ENCODE data around the gene HTR3D. TPM values are rescaled to one million over a fixed set of nuclear protein-coding genes. Genes with fewer than 3 reads are reported as not detected.

The HTR3D gene, protein sequence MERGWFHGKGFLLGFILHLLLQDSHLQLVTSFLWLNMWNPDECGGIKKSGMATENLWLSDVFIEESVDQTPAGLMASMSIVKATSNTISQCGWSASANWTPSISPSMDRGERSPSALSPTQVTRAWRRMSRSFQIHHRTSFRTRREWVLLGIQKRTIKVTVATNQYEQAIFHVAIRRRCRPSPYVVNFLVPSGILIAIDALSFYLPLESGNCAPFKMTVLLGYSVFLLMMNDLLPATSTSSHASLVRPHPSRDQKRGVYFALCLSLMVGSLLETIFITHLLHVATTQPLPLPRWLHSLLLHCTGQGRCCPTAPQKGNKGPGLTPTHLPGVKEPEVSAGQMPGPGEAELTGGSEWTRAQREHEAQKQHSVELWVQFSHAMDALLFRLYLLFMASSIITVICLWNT
- not detected in 2 replicates for total RNA-seq (2021)
- not detected for Bru-seq, nascent RNA
- not detected for BruChase-seq, experiment 1, labeled RNA remaining after a 2-hour chase
- not detected for BruChase-seq, experiment 2, labeled RNA remaining after a 6-hour chase
- long read RNA-seq, result 0 reads

GRCh38 chr3:184031187-184031792 is at the start of gene HTR3D:
HTR3D (plus strand) TSS chr3:184031742; CDS start chr3:184031742, 0 bp downstream.
- POLR2A ChIA-PET (ENCODE audit: low non-redundant PET), result no interaction called here
- no TSS peak for BruUV-seq (replicated peaks)
- DNase-seq (ENCODE audit: low spot score), result no peak
- Histone ChIP-seq H3K4me3 (ENCODE audit: low read depth, low read length, poor library complexity, severe bottlenecking) (no peak within 1 kb of the TSS), H3K4me1 (ENCODE audit: insufficient read depth, low read length, poor library complexity, severe bottlenecking) (no peaks in the 10 kb centered on the region), H3K9me3 (ENCODE audit: low read depth, low read length, poor library complexity, severe bottlenecking) (no peaks in the 10 kb centered on the region), H3K36me3 (ENCODE audit: insufficient read depth, low read length, poor library complexity, severe bottlenecking) (no peaks in the 10 kb centered on the region), H3K27me3 (replicated peaks; ENCODE audit: insufficient read depth, low read depth, low read length, poor library complexity) (peaks cover 37% of the 10 kb centered on the region), H3K27ac (ENCODE audit: low read depth, low read length, poor library complexity, severe bottlenecking) (no peak within 1 kb of the TSS)
- TF ChIP-seq, protein P1, sequence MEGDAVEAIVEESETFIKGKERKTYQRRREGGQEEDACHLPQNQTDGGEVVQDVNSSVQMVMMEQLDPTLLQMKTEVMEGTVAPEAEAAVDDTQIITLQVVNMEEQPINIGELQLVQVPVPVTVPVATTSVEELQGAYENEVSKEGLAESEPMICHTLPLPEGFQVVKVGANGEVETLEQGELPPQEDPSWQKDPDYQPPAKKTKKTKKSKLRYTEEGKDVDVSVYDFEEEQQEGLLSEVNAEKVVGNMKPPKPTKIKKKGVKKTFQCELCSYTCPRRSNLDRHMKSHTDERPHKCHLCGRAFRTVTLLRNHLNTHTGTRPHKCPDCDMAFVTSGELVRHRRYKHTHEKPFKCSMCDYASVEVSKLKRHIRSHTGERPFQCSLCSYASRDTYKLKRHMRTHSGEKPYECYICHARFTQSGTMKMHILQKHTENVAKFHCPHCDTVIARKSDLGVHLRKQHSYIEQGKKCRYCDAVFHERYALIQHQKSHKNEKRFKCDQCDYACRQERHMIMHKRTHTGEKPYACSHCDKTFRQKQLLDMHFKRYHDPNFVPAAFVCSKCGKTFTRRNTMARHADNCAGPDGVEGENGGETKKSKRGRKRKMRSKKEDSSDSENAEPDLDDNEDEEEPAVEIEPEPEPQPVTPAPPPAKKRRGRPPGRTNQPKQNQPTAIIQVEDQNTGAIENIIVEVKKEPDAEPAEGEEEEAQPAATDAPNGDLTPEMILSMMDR (conservative IDR thresholded peaks at IDR 0.05; ENCODE audit: low read depth, low read length), result no peak
- no peak for TF ChIP-seq EZH2 (IDR thresholded peaks at IDR 0.05; ENCODE audit: borderline replicate concordance, low read depth, low read length, poor library complexity, severe bottlenecking)
- intact Hi-C loops (cut with micrococcal nuclease; ENCODE audit: unreplicated experiment), result no loop called here
- CTCF ChIA-PET, result no interaction called here

GRCh38 chr3:183981990-183982644 is 49.4 kb upstream of the HTR3D start:
- Histone ChIP-seq H3K27me3 (replicated peaks; ENCODE audit: insufficient read depth, low read depth, low read length, poor library complexity) (no peaks in the 10 kb centered on the region), H3K9me3 (ENCODE audit: low read depth, low read length, poor library complexity, severe bottlenecking) (no peaks in the 10 kb centered on the region), H3K4me3 (ENCODE audit: low read depth, low read length, poor library complexity, severe bottlenecking) (no peak overlapping the region), H3K36me3 (ENCODE audit: insufficient read depth, low read length, poor library complexity, severe bottlenecking) (peaks cover under 1% of the 10 kb centered on the region), H3K27ac (ENCODE audit: low read depth, low read length, poor library complexity, severe bottlenecking) (no peak overlapping the region), H3K4me1 (ENCODE audit: insufficient read depth, low read length, poor library complexity, severe bottlenecking) (peaks cover 11% of the 10 kb centered on the region)
- TF ChIP-seq, protein P1 (conservative IDR thresholded peaks at IDR 0.05; ENCODE audit: low read depth, low read length), result no peak
- no peak for TF ChIP-seq EZH2 (IDR thresholded peaks at IDR 0.05; ENCODE audit: borderline replicate concordance, low read depth, low read length, poor library complexity, severe bottlenecking)
- CTCF ChIA-PET, result no interaction called here
- DNase-seq (ENCODE audit: low spot score), result no peak
- POLR2A ChIA-PET (ENCODE audit: low non-redundant PET), result no interaction called here
- intact Hi-C loops (cut with micrococcal nuclease; ENCODE audit: unreplicated experiment), result no loop called here
- BruUV-seq (replicated peaks), result no TSS peak

DNA sequence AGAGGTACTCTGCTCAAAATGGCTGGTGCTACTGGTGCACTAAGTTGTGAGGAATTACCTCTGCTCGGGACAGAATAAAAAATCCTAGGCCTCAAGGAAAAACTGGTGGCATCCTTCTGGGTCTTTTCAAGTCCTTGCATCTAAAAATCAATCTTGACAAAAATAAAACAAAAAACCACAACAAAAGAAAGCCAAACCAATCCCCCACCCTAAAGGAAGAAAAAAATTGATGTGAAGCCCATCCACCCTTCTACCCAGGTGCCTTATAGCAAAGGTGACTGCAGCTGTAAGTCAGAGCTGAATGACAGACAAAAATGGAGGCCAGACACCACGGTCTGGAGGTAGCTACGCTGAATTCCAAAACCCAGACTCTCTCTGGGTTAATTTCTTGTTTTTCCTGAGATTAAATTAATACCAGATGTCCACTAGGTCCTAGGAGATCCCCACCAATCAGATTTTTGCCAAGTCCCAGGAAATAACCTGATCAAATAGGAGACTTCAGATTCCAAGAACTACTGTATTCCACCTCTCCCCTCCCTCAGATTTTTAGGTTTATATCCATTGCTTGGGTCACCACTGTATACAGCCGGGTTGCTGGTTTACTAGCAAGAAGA is 47.3 kb upstream of the HTR3D start:
- BruUV-seq (replicated peaks), result no TSS peak
- H3K4me1 ChIP-seq (ENCODE audit: insufficient read depth, low read length, poor library complexity, severe bottlenecking), result peaks cover 8% of the 10 kb centered on the region
- ChIA-PET CTCF (no interaction called here), POLR2A (ENCODE audit: low non-redundant PET) (no interaction called here)
- H3K4me3 ChIP-seq (ENCODE audit: low read depth, low read length, poor library complexity, severe bottlenecking), result no peak overlapping the region
- no peak for DNase-seq (ENCODE audit: low spot score)
- H3K9me3 ChIP-seq (ENCODE audit: low read depth, low read length, poor library complexity, severe bottlenecking), result no peaks in the 10 kb centered on the region
- H3K36me3 ChIP-seq (ENCODE audit: insufficient read depth, low read length, poor library complexity, severe bottlenecking), result peaks cover 6% of the 10 kb centered on the region
- intact Hi-C loops (cut with micrococcal nuclease; ENCODE audit: unreplicated experiment), result no loop called here
- TF ChIP-seq, protein P1 (conservative IDR thresholded peaks at IDR 0.05; ENCODE audit: low read depth, low read length), result no peak
- TF ChIP-seq EZH2 (IDR thresholded peaks at IDR 0.05; ENCODE audit: borderline replicate concordance, low read depth, low read length, poor library complexity, severe bottlenecking), result no peak
- no peaks in the 10 kb centered on the region for H3K27me3 ChIP-seq (replicated peaks; ENCODE audit: insufficient read depth, low read depth, low read length, poor library complexity)
- H3K27ac ChIP-seq (ENCODE audit: low read depth, low read length, poor library complexity, severe bottlenecking), result no peak overlapping the region

All from A673 (cell line).